AG08395 (cell line): ENCODE results near the gene ARHGEF10L.

Source experiments
- DNase-seq: peaks from one replicate; pipeline ENCODE4 v3.0.0; 2012; ENCODE audit warnings: mixed read lengths, low spot score

Gene ARHGEF10L

DNA sequence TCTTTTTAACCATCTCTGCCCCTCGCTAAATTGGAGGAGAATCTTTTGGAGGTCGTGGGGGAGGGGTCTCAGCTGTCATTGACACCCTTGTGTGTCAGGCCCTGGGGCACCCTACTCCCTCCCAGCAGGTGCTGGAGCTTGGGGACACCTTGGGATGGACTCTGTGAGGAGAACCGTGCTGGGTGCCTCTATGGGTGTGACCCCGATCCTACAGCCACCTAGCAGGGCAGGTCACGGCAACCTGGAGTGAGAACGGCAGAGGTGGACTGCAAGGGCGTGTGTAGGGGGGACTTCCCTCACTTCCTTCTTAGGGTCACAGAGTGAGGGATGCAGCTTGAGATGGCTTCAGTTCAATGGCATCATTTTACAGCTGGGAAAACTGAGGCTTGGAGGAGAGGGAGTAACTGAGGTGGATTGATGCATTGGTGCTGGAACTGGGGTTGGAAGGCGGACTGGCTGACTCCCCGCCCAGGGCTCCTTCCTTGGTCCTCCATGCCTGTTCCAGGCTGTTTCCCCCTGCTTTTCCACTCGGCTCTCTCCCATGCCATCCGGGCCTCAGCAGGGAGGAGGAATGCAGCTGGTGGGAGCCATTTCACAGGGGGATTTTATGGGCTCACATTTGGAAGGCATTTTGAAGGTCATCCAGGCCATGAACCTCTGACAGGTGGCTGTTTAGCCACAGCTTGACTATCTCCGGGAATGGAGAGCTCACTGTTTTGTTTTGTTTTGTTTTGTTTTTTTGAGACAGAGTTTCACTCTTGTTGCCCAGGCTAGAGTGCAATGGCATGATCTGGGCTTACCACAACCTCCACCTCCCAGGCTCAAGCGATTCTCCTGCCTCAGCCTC lies 18.8 kb upstream of the ARHGEF10L start:
- DNase-seq, result no peak

DNA sequence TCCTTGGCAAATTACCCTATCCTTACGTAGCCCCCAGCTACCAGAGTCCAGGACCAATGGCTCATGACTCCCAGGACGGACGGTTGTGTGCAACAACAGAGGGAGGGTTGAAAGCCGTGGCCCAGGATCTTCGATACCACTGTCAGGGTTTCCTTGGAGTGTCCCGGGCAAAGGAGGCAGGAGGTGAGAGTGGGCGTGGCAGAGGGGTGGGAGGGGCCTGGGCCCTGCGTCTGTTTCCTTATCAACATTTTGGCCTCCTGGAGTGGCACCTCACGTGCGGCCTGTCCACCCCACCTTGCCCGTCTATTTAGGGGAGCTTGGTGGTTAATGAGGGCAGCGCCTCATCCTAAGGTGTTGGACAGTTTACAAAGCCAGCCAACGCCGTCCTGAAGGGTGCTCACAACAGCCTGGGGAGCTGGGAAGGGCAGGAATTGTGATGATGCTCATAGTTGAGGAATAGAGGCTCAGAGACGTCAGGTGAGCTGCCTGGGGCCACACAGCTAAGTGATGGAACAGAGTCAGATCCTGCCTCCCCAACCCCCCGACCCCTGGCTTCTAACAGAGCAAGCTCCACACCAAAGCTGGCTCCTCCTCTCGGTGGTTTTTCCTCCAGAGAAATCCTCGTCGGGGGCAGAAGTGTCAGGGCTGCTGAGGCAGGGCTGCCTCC lies 17.4 kb upstream of the ARHGEF10L start:
- DNase-seq, result no peak

- DNase-seq, result peak; percentile 22
Observed at GRCh38 chr1:17523321-17524041, 16.0 kb upstream of the ARHGEF10L start.

- no peak for DNase-seq
Observed at GRCh38 chr1:17524645-17525044, 14.9 kb upstream of the ARHGEF10L start.

- no peak for DNase-seq
Observed at GRCh38 chr1:17525996-17526686, 13.4 kb upstream of the ARHGEF10L start.

DNA sequence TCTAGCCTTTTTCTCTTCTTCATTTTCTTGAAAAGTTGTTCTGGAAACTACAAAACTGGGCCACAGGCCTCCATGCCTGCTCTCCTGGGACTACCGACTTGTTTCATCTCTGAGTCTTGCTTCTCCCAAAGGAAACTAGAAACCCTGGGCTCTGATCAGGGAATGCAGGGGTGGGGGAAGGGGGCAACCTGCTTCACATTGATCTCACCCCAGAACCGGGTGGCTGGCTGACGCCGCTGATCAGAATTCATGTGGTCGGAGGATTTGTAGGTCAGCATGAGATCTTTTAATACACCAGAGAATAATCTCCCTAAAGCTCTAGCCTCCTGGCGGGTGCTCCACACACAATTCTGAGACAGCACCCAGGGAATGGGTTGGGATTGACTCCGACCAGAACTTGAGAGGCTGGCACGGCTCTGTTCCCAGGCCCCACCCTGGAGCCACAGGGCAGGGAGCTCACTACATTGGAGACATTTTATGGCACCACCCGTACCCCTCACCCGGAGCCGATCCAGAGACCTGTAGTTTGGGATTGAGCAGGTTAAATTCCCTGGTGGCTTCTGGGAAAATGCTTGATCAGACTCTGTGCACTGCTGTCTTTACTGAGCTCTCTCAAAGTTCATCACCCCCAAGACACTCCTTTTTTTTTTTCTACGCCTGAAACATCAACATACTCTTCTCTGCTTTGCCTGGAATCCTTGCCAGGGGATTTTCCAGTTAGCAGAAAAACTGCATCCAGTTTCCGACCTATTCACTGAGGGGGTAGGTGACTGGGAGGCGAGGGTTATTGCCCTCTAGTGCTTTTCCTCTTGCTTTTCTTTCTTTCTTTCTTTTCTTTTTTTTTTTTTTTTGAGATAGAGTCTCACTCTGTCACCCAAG lies 12.2 kb upstream of the ARHGEF10L start:
- DNase-seq, result peak; percentile 18

- DNase-seq, result no peak
Observed at GRCh38 chr1:17529381-17529780, 10.1 kb upstream of the ARHGEF10L start.

GRCh38 chr1:17531343-17531681 lies 8.2 kb upstream of the ARHGEF10L start:
- no peak for DNase-seq

DNA sequence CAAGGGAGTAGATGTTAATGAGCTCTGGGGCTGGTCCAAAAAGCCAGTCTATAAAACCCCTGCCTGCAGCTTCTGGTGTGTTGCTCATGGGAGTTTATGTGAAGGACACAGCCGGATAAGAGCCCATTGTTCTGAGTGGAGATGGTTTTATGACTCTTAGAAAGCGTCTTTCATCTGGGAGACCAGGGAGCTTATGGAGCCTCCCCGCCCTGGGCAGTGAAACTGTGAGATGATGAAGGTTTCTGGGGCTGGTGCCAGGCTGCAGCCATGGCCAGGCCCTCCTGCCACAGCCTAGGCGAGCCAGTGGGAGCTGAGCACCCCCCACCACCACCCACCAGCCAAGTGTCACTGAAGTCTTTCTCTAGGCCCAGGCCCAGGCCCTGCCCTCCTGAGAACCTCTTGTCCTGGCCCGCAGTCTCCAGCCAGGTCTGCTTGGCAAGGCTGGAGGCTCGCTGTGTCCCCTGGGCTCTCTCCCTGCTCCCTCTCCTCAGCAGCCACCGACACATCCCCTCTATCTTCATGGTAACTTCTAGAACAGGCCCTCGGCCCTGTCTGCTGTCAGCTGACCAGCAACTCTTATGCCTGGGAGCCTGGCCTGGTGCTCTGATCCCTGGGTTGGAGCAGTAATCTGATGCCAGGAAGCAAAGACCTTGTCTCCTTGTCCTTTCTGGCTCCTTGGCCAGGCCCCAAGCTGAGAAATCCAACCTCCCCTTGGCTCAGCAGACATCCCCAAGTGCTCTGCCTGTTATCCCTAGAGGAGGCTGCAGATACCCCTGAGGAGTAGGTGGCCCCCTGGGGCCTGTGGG lies 7.6 kb upstream of the ARHGEF10L start:
- no peak for DNase-seq

DNA sequence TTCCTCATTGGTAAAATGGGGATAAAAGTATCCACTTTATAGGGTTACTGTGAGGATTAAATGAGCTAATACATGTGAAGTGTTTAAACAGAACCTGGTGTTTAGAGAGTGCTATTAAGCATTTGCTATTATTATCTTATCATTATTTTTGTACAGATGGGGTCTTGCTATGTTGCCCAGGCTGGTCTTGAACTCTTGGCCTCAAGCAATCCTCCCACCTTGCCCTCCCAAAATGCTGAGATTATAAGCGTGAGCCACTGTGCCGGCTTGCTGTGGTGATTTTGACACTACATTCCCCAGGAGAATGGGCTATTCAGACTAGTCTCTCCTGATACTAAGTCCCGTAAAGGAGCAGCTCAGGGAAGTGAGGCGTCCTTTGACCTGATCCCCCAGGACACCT lies 6.3 kb upstream of the ARHGEF10L start:
- DNase-seq, result no peak

DNA sequence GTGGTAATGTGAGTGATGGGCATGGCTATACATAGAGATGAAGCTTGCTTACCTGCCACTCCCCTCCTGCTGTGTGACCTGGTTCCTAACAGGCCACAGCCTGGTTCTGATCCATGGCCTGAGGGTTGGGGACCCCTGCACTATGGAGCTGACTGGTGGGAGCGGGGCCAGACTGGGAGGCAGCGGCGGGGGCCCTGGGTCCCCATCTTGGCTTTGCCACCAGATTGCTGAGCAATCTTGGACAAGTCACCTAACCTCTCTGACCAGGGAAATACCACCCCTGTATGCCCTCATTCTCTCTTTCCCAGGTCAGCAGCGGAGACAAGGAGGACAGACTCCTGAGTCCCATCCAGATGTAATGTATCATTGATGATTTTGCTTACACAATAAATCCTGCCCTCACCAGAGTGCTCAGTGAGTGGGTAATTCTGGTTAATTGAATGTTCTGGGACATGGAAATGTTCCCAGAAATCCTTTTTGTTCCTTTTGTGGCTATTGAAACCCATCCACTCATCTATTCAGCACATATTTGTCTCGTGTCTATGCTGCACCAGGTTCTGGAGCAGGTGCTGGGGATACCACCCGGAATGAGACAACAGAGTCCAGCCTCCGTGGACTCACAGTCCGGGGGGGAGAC lies 4.1 kb upstream of the ARHGEF10L start:
- DNase-seq, result no peak

- no peak for DNase-seq
Observed at GRCh38 chr1:17538010-17538409, 1.5 kb upstream of the ARHGEF10L start.

DNA sequence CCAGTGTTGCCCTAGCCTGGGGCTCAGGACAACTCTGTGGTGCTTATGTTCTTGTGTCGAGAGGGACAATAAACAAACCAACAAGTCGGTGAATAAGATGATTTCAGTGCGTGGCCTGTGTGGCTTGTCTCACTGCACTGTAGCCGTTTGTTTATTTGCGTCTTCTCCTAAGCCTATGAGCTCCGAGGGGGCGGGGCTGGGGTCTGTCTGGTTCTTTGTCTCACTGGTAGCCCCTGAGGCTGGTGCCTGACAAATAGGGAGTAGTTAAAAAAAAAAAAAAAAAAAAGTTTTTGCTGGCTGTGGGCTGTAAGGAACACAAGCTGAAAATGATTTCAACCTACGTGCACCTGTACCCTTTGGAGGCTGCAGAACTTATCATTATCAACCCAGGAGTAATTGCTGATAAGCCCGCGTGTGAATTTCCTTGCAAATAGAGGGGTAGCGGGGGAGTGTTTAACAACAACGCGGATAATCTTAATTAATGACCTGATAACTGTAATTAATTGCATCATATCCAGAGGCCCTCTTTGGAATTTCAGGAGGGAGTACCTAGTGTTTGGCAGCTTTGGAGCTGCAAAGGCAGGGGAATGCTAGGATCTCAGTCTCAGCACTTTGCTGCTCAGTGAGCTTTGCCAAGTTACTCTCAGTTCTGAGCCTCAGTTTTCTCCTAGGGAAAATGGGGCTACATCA lies 925 bp upstream of the ARHGEF10L start:
- DNase-seq, result no peak

DNA sequence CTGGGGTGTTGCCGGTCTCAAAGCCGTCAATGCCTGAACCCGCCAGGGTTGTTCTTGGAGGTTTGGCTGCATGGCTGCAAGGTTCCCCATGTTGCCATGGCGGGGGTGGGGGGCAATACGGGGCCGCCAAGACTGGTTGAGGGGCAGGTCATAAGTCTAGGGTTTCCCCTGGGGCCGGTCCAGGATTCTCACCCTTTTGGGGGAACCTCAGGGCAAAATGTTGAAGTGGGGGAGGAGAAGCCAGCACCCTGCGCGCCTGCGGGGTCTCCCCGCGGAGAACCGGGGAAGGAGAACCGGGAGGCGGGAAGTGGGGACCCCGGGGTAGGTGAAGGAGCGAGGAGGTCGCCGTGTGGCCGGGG lies 401 bp upstream of the ARHGEF10L start:
- no peak for DNase-seq

DNA sequence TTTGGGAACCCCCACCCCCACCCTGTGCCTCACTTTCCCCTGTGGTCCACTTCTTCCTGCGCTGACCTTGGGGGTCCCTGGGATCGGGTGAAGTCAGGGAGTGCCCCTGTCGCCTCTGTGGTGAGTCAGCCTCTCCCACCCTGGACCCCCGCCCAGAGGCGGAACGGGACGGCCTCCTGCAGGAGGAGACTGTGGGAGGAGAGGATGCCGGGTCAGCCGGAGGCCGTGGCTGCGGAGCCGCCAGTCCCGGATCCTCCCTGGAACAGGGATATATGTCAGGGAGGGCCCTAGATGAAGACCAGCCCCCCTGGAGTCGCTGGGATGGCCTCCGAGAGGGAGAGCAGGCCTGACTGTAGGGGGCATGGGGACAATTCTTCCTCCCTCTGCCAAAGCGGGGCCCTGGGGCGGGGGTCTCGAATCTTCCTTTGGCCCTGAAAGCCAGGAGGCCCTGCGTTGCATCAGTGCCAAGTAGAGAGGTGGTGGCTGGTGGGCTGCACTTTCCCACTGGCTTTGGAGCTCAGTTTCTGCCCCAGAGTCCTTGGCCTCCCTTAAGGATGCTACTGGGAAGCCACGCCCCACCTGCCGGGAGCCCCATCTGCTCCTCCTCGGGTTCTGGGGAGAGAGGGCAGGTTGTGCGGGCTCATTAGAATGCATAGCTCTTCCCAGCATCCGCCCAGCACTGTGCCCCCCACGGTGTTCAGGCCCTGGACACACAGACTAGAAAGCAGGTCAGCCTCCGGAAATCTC lies 930 bp downstream of the ARHGEF10L start:
- peak; percentile 71 for DNase-seq

GRCh38 chr1:17542645-17543044 lies 3.1 kb downstream of the ARHGEF10L start:
- DNase-seq, result no peak

DNA sequence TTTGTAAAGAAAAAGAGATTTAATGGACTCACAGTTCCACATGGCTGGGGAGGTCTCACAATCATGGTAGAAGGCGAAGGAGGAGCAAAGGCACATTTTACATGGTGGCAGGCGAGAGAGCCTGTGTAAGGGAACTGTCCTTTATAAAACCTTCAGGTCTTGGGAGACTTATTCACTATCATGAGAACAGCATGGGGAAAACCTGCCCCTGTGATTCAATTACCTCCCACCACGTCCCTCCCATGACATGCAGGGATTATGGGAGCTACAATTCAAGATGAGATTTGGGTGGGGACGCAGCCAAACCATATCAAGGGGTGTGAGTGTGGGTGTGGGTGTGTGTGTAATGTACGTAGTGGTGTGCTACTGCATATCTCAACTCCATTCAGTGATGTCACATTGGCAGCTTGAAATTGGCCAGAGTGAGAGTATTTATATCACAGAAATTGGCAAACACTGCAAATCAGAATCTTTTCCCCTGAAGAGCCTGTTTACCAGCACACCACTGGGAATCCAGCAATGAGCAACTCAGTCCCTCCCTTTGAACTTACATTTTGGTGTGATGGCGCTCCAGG lies 5.4 kb downstream of the ARHGEF10L start:
- no peak for DNase-seq

DNA sequence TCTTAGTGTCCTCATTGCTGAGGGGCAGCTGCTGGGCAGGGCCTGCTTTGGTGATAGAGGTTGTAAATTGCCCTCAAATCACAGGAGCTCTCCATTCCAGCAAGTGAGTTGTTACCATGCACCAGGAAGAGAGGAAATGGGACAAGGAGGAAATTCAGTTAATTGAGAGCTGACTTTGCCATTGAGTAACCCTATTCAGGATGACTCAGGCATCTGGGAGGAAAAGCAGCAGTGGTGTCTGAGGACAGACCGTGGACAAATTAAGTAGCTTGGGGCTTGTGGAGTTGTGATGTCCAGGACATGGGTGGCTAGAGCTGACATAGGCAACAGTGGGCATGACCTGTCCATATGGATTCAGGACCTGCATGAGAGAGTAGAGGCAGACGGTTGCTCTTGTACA lies 5.9 kb downstream of the ARHGEF10L start:
- DNase-seq, result peak; percentile 75
